H1 (cell line): Measurements from ENCODE around the gene ORAI3. TPM values are rescaled to one million over a fixed set of nuclear protein-coding genes. Genes with fewer than 3 reads are reported as not detected.

Experiments used
- ASH2L ChIP-seq: fragments of 200-600, 300-600 bp; sonication (generic); IDR thresholded peaks from one replicate; pipeline ENCODE4 v1.7.1; 2017; ENCODE audit warnings: low read length
- CBX8 ChIP-seq: fragments of 300-800, 300-1000 bp; sonication (generic); IDR thresholded peaks from 2 replicates; pipeline ENCODE4 v1.7.1; 2016; ENCODE audit warnings: low read depth, low read length, borderline replicate concordance
- CEBPB ChIP-seq: IDR thresholded peaks from 2 replicates; pipeline ENCODE4 v1.6.1; 2012; ENCODE audit warnings: low read depth, low read length
- EP300 ChIP-seq, 2 experiments: IDR thresholded peaks; 1 replicate in 1 of 2; 2 replicates in 1 of 2; pipeline ENCODE4 v1.6.1; 2011 to 2012; ENCODE audit warnings: low read depth in 2 of 2, low read length in 2 of 2, mild to moderate bottlenecking in 2 of 2, borderline replicate concordance in 1 of 2, inconsistent platforms in 1 of 2, moderate library complexity in 1 of 2
- NRF1 ChIP-seq: IDR thresholded peaks from 2 replicates; pipeline ENCODE4 v1.6.1; 2011; ENCODE audit warnings: mild to moderate bottlenecking, low read depth, low read length, improper control_type of control experiment
- POLR2A ChIP-seq, 2 experiments: IDR thresholded peaks; 1 replicate in 1 of 2; 2 replicates in 1 of 2; pipeline ENCODE4 v1.6.1; 2011; ENCODE audit warnings: low read depth in 2 of 2, low read length in 2 of 2, mild to moderate bottlenecking in 2 of 2; ENCODE audit errors: control extremely low read depth in 1 of 2
- SP4 ChIP-seq: IDR thresholded peaks from 2 replicates; pipeline ENCODE4 v1.6.1; 2012; ENCODE audit warnings: low read length, inconsistent platforms
- YY1 ChIP-seq: IDR thresholded peaks from 2 replicates; pipeline ENCODE4 v1.6.1; 2011; ENCODE audit warnings: low read depth, mild to moderate bottlenecking, low read length
- polyA plus RNA-seq, 7 experiments: library from polyadenylated mRNA; depleted of rRNA in 3 of 7; stranded (reverse) in 5 of 7; unstranded in 2 of 7; fragments of >200 nt in 5 of 7; fragments of 200-250 nt in 2 of 7; gene quantifications; 1 replicate in 5 of 7; 2 replicates in 1 of 7; 4 replicates in 1 of 7; pipeline versions ENCODE4 v1.2.1 to v1.2.3, GENCODE V29; 2011 to 2013; ENCODE audit warnings: missing spikeins in 2 of 7, mixed read lengths in 2 of 7
- total RNA-seq: library from RNA; stranded (reverse); fragmentation: NEBNext Ultra II Directional; extraction: Animal tissue kit (Norgen Biotek cat#: 25700); gene quantifications from 2 replicates; pipeline ENCODE4 v1.2.1, GENCODE V29; 2021
- TF ChIP-seq, protein P1 (sequence below): fragments of 300-600 bp; sonication (generic); IDR thresholded peaks from 2 replicates; pipeline ENCODE4 v1.7.1; 2012; ENCODE audit warnings: low read length, moderate library complexity, mild to moderate bottlenecking, inconsistent platforms; ENCODE audit not compliant: insufficient replicate concordance

ORAI3 gene
- total and polyA plus RNA-seq, 2 of the 8 experiments (the other 6 are each of a cell fraction or from before 2014, with no cell fraction given): 8.7 to 24.5 TPM

DNA sequence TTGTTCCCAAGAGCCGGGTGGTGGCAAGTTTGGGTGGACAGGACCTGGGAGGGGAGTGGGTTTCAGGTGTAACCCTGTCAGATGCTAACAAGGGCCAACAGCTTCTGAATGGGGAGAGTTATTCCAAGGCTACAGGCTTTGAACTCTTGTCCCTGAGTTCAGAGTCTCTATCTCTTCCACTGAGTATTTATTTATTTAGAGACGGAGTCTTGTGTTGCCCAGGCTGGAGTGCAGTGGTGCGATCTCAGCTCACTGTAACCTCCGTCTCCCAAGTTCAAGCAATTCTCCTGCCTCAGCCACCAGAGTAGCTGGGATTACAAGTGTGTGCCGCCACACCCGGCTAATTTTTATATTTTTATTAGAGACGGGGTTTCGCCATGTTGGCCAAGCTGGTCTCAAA lies 6.1 kb downstream of the ORAI3 start (continued):
- TF ChIP-seq, protein P1, sequence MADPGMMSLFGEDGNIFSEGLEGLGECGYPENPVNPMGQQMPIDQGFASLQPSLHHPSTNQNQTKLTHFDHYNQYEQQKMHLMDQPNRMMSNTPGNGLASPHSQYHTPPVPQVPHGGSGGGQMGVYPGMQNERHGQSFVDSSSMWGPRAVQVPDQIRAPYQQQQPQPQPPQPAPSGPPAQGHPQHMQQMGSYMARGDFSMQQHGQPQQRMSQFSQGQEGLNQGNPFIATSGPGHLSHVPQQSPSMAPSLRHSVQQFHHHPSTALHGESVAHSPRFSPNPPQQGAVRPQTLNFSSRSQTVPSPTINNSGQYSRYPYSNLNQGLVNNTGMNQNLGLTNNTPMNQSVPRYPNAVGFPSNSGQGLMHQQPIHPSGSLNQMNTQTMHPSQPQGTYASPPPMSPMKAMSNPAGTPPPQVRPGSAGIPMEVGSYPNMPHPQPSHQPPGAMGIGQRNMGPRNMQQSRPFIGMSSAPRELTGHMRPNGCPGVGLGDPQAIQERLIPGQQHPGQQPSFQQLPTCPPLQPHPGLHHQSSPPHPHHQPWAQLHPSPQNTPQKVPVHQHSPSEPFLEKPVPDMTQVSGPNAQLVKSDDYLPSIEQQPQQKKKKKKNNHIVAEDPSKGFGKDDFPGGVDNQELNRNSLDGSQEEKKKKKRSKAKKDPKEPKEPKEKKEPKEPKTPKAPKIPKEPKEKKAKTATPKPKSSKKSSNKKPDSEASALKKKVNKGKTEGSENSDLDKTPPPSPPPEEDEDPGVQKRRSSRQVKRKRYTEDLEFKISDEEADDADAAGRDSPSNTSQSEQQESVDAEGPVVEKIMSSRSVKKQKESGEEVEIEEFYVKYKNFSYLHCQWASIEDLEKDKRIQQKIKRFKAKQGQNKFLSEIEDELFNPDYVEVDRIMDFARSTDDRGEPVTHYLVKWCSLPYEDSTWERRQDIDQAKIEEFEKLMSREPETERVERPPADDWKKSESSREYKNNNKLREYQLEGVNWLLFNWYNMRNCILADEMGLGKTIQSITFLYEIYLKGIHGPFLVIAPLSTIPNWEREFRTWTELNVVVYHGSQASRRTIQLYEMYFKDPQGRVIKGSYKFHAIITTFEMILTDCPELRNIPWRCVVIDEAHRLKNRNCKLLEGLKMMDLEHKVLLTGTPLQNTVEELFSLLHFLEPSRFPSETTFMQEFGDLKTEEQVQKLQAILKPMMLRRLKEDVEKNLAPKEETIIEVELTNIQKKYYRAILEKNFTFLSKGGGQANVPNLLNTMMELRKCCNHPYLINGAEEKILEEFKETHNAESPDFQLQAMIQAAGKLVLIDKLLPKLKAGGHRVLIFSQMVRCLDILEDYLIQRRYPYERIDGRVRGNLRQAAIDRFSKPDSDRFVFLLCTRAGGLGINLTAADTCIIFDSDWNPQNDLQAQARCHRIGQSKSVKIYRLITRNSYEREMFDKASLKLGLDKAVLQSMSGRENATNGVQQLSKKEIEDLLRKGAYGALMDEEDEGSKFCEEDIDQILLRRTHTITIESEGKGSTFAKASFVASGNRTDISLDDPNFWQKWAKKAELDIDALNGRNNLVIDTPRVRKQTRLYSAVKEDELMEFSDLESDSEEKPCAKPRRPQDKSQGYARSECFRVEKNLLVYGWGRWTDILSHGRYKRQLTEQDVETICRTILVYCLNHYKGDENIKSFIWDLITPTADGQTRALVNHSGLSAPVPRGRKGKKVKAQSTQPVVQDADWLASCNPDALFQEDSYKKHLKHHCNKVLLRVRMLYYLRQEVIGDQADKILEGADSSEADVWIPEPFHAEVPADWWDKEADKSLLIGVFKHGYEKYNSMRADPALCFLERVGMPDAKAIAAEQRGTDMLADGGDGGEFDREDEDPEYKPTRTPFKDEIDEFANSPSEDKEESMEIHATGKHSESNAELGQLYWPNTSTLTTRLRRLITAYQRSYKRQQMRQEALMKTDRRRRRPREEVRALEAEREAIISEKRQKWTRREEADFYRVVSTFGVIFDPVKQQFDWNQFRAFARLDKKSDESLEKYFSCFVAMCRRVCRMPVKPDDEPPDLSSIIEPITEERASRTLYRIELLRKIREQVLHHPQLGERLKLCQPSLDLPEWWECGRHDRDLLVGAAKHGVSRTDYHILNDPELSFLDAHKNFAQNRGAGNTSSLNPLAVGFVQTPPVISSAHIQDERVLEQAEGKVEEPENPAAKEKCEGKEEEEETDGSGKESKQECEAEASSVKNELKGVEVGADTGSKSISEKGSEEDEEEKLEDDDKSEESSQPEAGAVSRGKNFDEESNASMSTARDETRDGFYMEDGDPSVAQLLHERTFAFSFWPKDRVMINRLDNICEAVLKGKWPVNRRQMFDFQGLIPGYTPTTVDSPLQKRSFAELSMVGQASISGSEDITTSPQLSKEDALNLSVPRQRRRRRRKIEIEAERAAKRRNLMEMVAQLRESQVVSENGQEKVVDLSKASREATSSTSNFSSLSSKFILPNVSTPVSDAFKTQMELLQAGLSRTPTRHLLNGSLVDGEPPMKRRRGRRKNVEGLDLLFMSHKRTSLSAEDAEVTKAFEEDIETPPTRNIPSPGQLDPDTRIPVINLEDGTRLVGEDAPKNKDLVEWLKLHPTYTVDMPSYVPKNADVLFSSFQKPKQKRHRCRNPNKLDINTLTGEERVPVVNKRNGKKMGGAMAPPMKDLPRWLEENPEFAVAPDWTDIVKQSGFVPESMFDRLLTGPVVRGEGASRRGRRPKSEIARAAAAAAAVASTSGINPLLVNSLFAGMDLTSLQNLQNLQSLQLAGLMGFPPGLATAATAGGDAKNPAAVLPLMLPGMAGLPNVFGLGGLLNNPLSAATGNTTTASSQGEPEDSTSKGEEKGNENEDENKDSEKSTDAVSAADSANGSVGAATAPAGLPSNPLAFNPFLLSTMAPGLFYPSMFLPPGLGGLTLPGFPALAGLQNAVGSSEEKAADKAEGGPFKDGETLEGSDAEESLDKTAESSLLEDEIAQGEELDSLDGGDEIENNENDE: no peak
- TF ChIP-seq POLR2A (IDR thresholded peaks at IDR 0.05; ENCODE audit: control extremely low read depth in 1 of 2, low read depth in 2 of 2, low read length in 2 of 2) (no peak), YY1 (no peak), EP300 (IDR thresholded peaks at IDR 0.05; ENCODE audit: borderline replicate concordance in 1 of 2, low read depth in 2 of 2, low read length in 2 of 2) (no peak), ASH2L (no peak), SP4 (no peak), CBX8 (no peak), NRF1 (no peak), CEBPB (no peak)
- TF ChIP-seq, all 59 proteins: peak for 0
